GM06990 (cell line): ENCODE data around the gene RANBP10.
"Not testable (repeated sequence)": the region's sequence is repeated elsewhere in the genome, so short reads cannot be mapped to it uniquely, and the experiment has no call there.

Source experiments
- DNase-seq: peaks from one replicate; pipeline ENCODE4 v3.0.0-alpha.2; 2011; ENCODE audit not compliant: insufficient read length; ENCODE audit errors: extremely low read depth
- H3K27me3 ChIP-seq: replicated peaks from 2 replicates; pipeline ENCODE4 v1.6.0; 2011; ENCODE audit warnings: low read length; ENCODE audit not compliant: control insufficient read depth, insufficient read depth
- H3K36me3 ChIP-seq: 2 replicates; pipeline ENCODE4 v1.5.1; 2011; ENCODE audit warnings: low read length; ENCODE audit not compliant: control insufficient read depth, insufficient read depth
- H3K4me3 ChIP-seq: replicated peaks from 2 replicates; pipeline ENCODE4 v1.5.1; 2011; ENCODE audit warnings: low read depth, mild to moderate bottlenecking, control low read depth, low read length
- CTCF ChIP-seq: IDR thresholded peaks from 2 replicates; pipeline ENCODE4 v1.5.1; 2011; ENCODE audit warnings: low read length, control low read depth, mild to moderate bottlenecking, inconsistent platforms; ENCODE audit not compliant: insufficient read depth, poor library complexity, severe bottlenecking

Gene RANBP10

GRCh38 chr16:67697422-67698185, 108.8 kb downstream of the RANBP10 start:
- no peak overlapping the region for H3K4me3 ChIP-seq
- H3K27me3 ChIP-seq: no peaks in the 10 kb centered on the region
- no peaks in the 10 kb centered on the region for H3K36me3 ChIP-seq
- no peak for DNase-seq
- no peak for TF ChIP-seq CTCF

DNA sequence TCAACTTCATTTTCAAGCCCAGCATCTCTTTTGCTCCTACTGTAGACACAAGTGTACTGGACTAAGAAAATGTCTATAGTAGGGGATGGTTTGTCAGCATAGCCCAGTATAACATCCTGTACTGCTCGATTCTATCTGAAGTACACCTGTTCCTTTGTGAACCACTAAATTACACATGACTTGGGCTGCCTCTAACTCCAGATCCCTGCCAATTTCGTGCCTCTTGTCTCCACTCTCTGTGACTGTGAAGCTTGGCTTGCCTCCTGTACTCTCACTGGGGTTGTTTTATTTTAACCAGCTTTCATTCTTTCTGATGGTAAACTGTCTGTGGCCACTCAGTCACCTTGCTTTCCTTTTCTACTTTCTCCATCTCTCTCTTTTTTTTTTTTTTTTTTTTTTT, 111.7 kb downstream of the RANBP10 start:
- H3K4me3 ChIP-seq: no peak overlapping the region
- DNase-seq: no peak
- no peak for TF ChIP-seq CTCF
- H3K27me3 ChIP-seq: no peaks in the 10 kb centered on the region
- H3K36me3 ChIP-seq: no peaks in the 10 kb centered on the region

DNA sequence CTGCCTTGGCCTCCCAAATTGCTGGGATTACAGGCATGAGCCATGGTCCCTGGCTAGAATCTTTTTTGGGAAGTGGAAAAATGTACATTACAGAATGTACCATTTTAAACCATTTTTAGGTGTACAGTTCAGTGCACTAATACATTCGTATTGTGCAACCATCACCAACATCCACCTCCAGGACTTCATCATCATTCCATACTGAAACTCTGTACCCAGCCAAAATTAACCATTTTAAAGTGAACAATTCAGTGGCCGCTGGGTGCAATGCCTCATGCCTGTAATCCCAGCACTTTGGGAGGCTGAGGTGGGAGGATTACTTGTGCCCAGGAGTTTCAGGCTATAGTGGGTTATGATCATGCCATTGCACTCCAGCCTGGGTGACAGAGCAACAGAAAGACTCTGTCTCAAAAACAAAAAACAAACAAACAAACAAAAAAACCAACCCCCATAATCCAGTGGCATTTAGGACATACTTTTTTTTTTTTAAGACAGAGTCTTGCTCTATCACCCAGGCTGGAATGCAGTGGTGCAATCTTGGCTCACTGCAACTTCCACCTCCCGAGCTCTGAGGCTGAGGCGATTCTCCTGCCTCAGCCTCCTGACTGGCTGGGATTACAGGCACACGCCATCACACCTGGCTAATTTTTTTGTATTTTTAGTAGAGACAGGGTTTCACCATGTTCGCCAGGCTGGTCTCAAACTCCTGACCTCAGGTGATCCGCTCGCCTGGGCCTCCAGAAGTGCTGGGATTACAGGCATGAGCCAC, 112.7 kb downstream of the RANBP10 start:
- not testable (repeated sequence) for H3K36me3 ChIP-seq, DNase-seq, H3K27me3 ChIP-seq, H3K4me3 ChIP-seq

DNA sequence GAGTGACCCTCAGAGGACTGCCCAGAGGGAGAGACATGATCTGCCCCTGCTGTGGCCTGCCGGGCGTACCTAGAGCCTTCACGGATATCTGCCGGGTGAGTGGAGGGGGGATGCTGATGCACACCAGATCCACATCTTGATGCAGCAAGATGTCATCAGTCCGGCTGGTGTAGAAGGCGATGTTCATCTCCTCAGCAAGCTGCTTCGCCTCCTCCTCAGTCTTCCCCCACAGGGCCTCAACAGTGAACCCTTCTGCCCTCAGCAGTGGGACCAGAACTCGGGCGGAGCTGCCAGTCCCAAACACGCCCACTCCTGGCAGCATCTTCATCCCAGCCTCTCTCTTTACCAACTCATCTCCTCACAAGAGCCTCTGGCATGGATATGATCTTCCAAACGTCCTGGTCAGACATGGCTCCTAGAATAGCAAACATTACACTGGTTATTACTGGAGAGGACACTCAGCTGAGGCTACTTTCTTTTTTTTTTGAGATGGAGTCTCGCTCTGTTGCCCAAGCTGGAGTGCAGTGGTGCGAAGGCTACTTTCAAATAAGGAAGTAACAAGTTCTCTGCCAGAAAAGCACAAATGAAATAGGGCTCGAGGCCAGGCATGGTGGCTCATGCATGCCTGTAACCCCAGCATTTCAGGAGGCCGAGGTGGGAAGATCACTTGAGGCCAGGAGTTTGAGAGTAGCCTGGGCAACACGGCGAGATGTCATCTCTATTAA, 120.8 kb downstream of the RANBP10 start:
- Histone ChIP-seq H3K27me3 (no peaks in the 10 kb centered on the region), H3K4me3 (no peak overlapping the region), H3K36me3 (peaks cover 2% of the 10 kb centered on the region)
- TF ChIP-seq CTCF: no peak
- peak; percentile 39 for DNase-seq

- no peak for TF ChIP-seq CTCF
- no peak for DNase-seq
Measured at GRCh38 chr16:67683767-67684166, 122.6 kb downstream of the RANBP10 start.

More at GRCh38 chr16:67683767-67684166, 122.6 kb downstream of the RANBP10 start:
- H3K36me3 ChIP-seq: peaks cover 2% of the 10 kb centered on the region
- no peak overlapping the region for H3K4me3 ChIP-seq
- H3K27me3 ChIP-seq: no peaks in the 10 kb centered on the region
